GM10248 (cell line): Measurements from ENCODE around the gene CTDSPL.

Source experiments
- CTCF ChIA-PET: fragments of 300-600 bp; sonication (Branson Sonifier 250); formaldehyde crosslinking; extraction: SDS; loops from one replicate; lab custom pipeline; 2021; ENCODE audit warnings: antibody characterized with exemption; lab: Yijun Ruan, JAX
- POLR2A ChIA-PET: fragments of 350-650 bp; sonication (Branson Sonifier 250); formaldehyde crosslinking; extraction: SDS; loops from one replicate; lab custom pipeline; 2020; ENCODE audit warnings: antibody characterized with exemption; lab: Yijun Ruan, JAX
- DNase-seq: peaks from one replicate; pipeline ENCODE4 v3.0.0; 2012; ENCODE audit errors: extremely low spot score
- TF ChIP-seq, protein P1 (sequence below): IDR thresholded peaks from 2 replicates; pipeline ENCODE4 v1.5.1; 2012; ENCODE audit warnings: mild to moderate bottlenecking, low read depth; ENCODE audit errors: extremely low read depth, missing control alignments, control extremely low read depth

The CTDSPL gene

DNA sequence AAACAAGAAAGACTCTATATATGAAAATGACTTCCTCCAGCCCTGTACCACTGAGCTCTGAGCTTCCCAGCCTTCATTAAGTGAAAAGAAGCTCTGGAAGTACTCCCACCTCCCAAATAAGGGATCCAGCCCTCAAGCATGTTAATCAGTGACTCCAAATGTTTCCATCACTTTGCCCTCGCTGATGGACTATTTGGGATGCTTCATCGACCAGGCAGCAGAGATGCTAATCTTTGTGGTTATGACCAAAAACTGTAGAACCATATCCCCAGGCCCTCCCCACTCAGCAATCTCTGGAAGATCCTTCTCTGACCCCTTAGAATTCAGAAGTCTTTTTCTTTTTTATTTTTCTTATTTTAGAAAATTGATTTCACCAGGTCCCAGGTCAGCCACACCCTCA, 2.3 kb upstream of the CTDSPL start:
- DNase-seq = no peak
- TF ChIP-seq, protein P1, sequence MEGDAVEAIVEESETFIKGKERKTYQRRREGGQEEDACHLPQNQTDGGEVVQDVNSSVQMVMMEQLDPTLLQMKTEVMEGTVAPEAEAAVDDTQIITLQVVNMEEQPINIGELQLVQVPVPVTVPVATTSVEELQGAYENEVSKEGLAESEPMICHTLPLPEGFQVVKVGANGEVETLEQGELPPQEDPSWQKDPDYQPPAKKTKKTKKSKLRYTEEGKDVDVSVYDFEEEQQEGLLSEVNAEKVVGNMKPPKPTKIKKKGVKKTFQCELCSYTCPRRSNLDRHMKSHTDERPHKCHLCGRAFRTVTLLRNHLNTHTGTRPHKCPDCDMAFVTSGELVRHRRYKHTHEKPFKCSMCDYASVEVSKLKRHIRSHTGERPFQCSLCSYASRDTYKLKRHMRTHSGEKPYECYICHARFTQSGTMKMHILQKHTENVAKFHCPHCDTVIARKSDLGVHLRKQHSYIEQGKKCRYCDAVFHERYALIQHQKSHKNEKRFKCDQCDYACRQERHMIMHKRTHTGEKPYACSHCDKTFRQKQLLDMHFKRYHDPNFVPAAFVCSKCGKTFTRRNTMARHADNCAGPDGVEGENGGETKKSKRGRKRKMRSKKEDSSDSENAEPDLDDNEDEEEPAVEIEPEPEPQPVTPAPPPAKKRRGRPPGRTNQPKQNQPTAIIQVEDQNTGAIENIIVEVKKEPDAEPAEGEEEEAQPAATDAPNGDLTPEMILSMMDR = no peak
- ChIA-PET POLR2A (no interaction called here), CTCF (interaction anchor here (1.1 to 1.2 kb wide), 2 partner anchors 11 to 111 kb away, joined by 3 to 4 read pairs; no protein-coding TSS in a partner anchor)

DNA sequence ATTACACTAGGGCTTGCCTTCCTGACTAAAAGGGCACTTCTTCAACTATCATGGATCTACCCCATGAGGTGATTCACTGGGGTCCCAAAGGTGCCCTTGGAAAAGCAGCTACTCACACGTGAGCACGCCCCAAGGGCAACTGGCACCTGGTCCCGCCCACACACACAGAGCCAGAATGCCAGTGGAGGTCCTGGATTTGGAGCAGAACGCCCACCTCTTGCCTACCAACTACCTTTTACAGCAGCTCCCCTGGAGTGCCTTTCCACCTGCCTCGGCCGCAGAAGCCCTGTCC, 1.8 kb upstream of the CTDSPL start:
- DNase-seq = no peak
- CTCF ChIA-PET = interaction anchor here (1.1 kb wide), 1 partner anchor 12 kb away, joined by 3 read pairs; no protein-coding TSS in a partner anchor
- POLR2A ChIA-PET = no interaction called here
- TF ChIP-seq, protein P1 = no peak

DNA sequence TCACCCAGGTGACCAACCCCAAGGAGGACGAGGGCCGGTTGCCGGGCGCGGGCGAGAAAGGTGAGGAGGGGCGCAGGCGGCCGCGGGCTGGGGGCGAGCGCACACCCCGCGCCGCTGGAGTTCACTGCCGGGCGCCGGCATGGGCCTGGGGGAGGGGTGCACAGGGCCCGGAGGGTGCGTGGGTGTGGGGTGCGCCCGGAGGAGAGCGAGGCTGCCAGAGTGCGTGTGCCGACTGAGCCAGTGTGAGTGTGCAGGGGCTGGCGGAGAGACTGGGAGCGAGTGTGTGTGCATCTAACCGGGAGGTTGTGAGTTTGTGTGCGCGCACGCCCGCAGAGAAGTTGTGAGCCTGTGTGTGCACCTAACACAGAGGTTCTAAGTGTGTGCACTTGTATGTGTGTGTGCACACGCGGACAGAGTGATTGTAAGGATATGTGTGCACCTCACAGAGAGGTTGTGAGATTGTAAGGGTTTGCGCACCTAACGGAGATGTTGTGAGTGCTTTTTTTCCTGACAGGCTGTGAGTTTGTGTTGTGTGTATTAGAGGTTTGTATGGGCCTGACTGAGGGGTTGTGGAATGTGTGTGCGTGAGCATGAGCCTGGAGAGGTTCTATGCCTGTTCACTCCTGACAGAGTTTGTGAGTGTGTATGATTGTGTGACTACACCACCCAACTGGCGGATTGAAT, 681 bp downstream of the CTDSPL start:
- CTCF ChIA-PET = interaction anchor here (0.9 kb wide), 1 partner anchor 141 kb away, joined by 3 read pairs; no protein-coding TSS in a partner anchor
- POLR2A ChIA-PET = no interaction called here
- DNase-seq = no peak
- TF ChIP-seq, protein P1 = no peak

DNA sequence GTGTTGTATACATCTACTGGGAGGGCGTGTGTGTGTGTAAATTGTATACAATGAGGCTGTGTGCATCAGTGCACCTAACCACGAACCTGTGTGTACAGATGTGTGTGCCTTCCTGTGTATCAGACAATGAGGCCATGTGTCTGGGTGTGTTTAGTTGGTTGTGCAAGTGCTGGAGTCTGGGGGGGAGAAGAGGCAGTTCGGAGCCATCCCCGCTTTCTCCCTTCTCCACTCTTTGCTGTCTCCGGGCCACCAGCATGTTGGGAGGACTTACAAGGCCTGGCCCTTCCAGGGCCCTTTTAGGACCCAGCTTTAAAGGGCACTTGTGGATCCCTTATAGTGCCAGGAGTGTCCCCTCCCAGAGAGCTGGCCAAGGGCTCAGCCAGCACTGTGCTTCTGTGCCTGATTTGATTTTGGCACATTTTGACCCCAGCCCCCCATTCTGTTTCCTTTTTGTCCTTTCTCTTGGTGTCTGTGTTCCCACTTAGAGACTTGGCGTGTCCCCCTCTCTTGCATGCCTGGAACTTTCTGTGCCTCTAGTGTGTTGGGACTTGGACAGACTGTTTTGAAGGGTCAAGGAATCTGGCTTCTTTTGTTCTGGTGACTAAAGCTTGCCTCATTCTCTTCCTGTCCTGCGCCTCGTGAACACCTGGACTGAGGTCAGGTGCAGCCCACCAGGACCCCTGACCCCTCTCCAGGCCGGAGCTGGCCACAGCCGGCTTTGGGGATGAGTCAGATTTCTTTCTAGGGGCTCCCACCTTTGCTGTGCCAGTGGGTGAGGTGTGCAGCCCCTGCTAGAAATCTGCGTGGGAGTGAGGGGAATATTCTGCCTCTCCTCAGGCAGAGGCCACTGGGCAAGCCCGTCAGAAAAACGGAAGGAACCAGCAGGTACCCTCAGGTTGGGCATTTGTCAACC, 1.5 kb downstream of the CTDSPL start:
- TF ChIP-seq, protein P1 = no peak
- CTCF ChIA-PET = interaction anchor here (0.9 to 5.8 kb wide), 3 partner anchors 8 to 141 kb away, joined by 3 to 46 read pairs (median 6); no protein-coding TSS in a partner anchor
- POLR2A ChIA-PET = no interaction called here
- DNase-seq = no peak

DNA sequence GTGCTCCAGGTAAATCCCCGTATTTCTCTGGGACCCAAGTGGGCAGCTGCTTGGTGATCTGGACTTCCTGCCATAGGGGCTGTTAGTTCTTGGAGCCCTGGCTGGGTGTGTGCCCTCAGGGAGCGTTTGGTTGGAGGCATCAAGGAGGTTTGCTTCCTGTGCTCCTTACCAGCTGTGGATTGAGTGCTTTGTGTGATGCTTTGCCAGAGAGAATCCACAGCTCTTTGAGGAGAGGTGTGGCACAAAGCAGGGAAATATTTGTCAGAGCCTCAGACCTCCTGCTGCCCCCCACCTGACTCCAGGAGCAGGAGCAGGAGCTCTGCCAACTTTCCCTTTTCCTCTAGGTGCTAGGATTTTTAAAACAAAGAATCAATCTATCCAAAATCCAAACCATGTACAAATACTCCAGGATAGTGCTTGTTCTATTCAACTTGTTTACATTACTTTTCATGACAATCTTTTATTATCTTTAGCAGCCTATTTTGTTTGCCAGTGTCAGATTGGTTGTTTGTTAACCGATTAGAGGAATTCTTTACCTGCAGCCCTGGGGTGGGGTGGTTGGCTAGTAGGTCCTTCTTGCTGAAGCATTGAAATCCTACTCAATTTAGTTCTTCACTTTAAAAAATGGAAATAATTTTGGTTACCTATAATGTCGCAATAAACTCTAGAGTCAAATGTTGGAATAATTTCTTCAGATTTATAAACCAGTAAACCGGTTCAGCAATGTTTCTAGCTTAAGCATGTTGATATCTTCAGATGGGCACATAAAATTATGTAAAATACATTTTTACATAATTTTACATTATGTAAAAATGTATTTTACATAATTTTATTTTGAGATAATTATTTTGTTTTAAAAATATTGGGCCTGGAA, 2.5 kb downstream of the CTDSPL start:
- CTCF ChIA-PET = interaction anchor here (1.6 to 5.8 kb wide), 2 partner anchors 9 to 103 kb away, joined by 6 to 46 read pairs; no protein-coding TSS in a partner anchor
- TF ChIP-seq, protein P1 = no peak
- no peak for DNase-seq
- POLR2A ChIA-PET = no interaction called here

DNA sequence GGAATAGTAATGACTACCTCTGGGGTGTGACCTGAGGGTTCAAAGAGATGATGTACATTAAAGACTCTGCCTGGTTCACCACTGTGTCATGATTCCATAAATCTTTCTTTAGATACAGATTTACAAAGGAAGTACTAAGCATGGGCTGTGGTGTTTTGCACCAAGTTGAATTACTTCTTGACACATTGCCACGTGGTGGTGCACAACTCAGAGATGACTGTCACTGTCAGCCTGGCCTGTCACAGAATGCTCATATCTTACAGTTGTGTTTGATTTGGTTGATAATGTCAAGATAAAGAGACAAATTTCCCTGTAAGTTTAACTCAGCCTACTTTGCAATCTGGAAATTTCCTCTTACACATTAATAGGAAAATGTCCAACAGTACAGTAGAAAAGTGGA, 3.2 kb downstream of the CTDSPL start:
- POLR2A ChIA-PET = no interaction called here
- TF ChIP-seq, protein P1 = no peak
- CTCF ChIA-PET = interaction anchor here (1.3 to 5.8 kb wide), 6 partner anchors 7 to 110 kb away, joined by 3 to 46 read pairs (median 6); no protein-coding TSS in a partner anchor
- DNase-seq = no peak
